Measurements from ENCODE around the gene PIGV.

The PIGV gene

DNA sequence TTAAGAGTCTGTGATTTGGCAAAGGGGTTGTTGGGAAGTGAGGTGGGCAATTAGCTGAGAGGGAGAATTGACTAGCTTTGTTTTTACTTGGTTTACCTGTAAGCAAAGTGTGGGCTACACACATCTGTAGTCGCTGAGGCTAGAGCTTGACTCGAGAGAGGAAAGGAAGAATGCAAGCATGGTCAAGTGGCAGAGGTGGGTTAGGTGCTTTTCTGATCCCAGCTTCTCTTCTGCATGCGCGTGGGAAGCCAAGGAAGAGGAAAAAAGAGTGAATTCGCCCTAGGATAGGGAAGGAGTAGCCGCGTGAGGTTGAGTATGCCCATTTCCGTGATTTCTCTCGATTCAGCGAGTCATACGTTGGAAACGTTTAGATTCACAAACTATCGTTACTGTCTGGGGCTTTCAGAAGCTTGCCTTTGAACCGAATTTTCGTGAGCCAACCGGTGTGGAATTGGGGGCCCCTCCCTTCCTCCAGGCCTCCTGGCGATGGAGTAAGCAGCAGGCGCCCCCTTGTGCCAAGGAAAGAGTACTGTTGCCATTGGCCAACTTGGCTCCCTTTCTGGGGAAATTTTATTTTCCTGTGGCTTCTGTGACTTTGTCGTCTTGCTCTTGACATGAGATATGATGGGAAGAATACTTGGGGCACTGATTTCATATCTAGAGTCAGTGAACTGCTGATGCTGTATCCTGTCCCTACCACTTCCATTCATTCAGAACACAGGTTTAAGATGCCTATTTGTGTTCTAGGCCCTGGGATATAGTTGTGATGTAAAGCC, 1.3 kb downstream of the PIGV start:
- peak overlapping the region; percentile 90 for H3K27ac ChIP-seq (ENCODE audit: extremely low read depth, low read depth, low read length)
- peaks cover 5% of the 10 kb centered on the region; the same call in 1 of the 2 replicates for H3K4me1 ChIP-seq (ENCODE audit: control insufficient read depth, insufficient read depth, low read length)
- H3K36me3 ChIP-seq (ENCODE audit: control insufficient read depth in 2 of 2, insufficient read depth in 1 of 2, low read length in 2 of 2): peaks cover 0 to 12% of the 10 kb centered on the region in 2 experiments; a peak in 2 of 3 replicates
- H3K4me3 ChIP-seq (ENCODE audit: low read depth, low read length): peak overlapping the region; percentile 75
- ChIA-PET CTCF (interaction anchor here (0.5 to 6.8 kb wide), 38 partner anchors 11 to 1291 kb away, joined by 3 to 281 read pairs (median 4); partner anchors contain the start of gene ARID1A), POLR2A (interaction anchor here (1.0 to 3.8 kb wide), 9 partner anchors 37 to 289 kb away, joined by 3 to 56 read pairs (median 7); partner anchors contain the start of genes ARID1A and ZDHHC18)
- no peaks in the 10 kb centered on the region for H3K9me3 ChIP-seq (ENCODE audit: control insufficient read depth, insufficient read depth, low read depth, low read length)
- TF ChIP-seq, protein P1, sequence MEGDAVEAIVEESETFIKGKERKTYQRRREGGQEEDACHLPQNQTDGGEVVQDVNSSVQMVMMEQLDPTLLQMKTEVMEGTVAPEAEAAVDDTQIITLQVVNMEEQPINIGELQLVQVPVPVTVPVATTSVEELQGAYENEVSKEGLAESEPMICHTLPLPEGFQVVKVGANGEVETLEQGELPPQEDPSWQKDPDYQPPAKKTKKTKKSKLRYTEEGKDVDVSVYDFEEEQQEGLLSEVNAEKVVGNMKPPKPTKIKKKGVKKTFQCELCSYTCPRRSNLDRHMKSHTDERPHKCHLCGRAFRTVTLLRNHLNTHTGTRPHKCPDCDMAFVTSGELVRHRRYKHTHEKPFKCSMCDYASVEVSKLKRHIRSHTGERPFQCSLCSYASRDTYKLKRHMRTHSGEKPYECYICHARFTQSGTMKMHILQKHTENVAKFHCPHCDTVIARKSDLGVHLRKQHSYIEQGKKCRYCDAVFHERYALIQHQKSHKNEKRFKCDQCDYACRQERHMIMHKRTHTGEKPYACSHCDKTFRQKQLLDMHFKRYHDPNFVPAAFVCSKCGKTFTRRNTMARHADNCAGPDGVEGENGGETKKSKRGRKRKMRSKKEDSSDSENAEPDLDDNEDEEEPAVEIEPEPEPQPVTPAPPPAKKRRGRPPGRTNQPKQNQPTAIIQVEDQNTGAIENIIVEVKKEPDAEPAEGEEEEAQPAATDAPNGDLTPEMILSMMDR (tag by site-specific recombination; IDR thresholded peaks at IDR 0.05): peak; percentile 93
- TF ChIP-seq ZFHX2 (tag by site-specific recombination; conservative IDR thresholded peaks at IDR 0.05) (peak; percentile 15; the same call in 1 of the 2 replicates), ZBTB20 (tag by site-specific recombination; IDR thresholded peaks at IDR 0.05) (peak; percentile 32; the same call in 1 of the 2 replicates), ZFP37 (tag by site-specific recombination; IDR thresholded peaks at IDR 0.05) (peak; percentile 42; the same call in 1 of the 2 replicates), ZNF561 (tag by site-specific recombination; IDR thresholded peaks at IDR 0.05; ENCODE audit: borderline replicate concordance) (0 out of 2 replicates have a peak, but pooled peaks have one; percentile 55), ZNF184 (tag by site-specific recombination; IDR thresholded peaks at IDR 0.05) (no peak), SP7 (tag by site-specific recombination; IDR thresholded peaks at IDR 0.05) (peak; percentile 68), ZNF292 (tag by site-specific recombination; IDR thresholded peaks at IDR 0.05; ENCODE audit: borderline replicate concordance, low read depth) (no peak), YY1 (tag by site-specific recombination; IDR thresholded peaks at IDR 0.05) (no peak), ZNF211 (tag by site-specific recombination; IDR thresholded peaks at IDR 0.05; ENCODE audit: low read depth) (no peak), ZNF501 (tag by site-specific recombination; IDR thresholded peaks at IDR 0.05) (0 out of 2 replicates have a peak, but pooled peaks have one; percentile 28), PRDM1 (tag by site-specific recombination; IDR thresholded peaks at IDR 0.05) (peak; percentile 83), ZBTB48 (tag by site-specific recombination; IDR thresholded peaks at IDR 0.05) (peak; percentile 97), ZNF324 (tag by site-specific recombination; IDR thresholded peaks at IDR 0.05) (0 out of 2 replicates have a peak, but pooled peaks have one; percentile 17), ZEB2 (tag by site-specific recombination; IDR thresholded peaks at IDR 0.05) (peak; percentile 97), MYNN (tag by site-specific recombination; IDR thresholded peaks at IDR 0.05; ENCODE audit: borderline replicate concordance) (0 out of 2 replicates have a peak, but pooled peaks have one; percentile 10), ZNF654 (tag by site-specific recombination; IDR thresholded peaks at IDR 0.05; ENCODE audit: low read depth) (peak; percentile 96), ZNF19 (tag by site-specific recombination; IDR thresholded peaks at IDR 0.05; ENCODE audit: low read depth) (no peak), KLF1 (tag by site-specific recombination; IDR thresholded peaks at IDR 0.05) (peak; percentile 68), ZNF157 (tag by site-specific recombination; IDR thresholded peaks at IDR 0.05) (no peak), ZNF394 (tag by site-specific recombination; IDR thresholded peaks at IDR 0.05; ENCODE audit: borderline replicate concordance) (peak; percentile 92), ZNF670 (tag by site-specific recombination; IDR thresholded peaks at IDR 0.05; ENCODE audit: low read depth) (no peak)
- TF ChIP-seq, protein P2, sequence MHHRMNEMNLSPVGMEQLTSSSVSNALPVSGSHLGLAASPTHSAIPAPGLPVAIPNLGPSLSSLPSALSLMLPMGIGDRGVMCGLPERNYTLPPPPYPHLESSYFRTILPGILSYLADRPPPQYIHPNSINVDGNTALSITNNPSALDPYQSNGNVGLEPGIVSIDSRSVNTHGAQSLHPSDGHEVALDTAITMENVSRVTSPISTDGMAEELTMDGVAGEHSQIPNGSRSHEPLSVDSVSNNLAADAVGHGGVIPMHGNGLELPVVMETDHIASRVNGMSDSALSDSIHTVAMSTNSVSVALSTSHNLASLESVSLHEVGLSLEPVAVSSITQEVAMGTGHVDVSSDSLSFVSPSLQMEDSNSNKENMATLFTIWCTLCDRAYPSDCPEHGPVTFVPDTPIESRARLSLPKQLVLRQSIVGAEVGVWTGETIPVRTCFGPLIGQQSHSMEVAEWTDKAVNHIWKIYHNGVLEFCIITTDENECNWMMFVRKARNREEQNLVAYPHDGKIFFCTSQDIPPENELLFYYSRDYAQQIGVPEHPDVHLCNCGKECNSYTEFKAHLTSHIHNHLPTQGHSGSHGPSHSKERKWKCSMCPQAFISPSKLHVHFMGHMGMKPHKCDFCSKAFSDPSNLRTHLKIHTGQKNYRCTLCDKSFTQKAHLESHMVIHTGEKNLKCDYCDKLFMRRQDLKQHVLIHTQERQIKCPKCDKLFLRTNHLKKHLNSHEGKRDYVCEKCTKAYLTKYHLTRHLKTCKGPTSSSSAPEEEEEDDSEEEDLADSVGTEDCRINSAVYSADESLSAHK (tag by site-specific recombination; IDR thresholded peaks at IDR 0.05): peak; percentile 54; the same call in 1 of the 2 replicates
- TF ChIP-seq, protein P3, sequence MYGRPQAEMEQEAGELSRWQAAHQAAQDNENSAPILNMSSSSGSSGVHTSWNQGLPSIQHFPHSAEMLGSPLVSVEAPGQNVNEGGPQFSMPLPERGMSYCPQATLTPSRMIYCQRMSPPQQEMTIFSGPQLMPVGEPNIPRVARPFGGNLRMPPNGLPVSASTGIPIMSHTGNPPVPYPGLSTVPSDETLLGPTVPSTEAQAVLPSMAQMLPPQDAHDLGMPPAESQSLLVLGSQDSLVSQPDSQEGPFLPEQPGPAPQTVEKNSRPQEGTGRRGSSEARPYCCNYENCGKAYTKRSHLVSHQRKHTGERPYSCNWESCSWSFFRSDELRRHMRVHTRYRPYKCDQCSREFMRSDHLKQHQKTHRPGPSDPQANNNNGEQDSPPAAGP (tag by site-specific recombination; IDR thresholded peaks at IDR 0.05): peak; percentile 27; the same call in 1 of the 2 replicates
- TF ChIP-seq, protein P4, sequence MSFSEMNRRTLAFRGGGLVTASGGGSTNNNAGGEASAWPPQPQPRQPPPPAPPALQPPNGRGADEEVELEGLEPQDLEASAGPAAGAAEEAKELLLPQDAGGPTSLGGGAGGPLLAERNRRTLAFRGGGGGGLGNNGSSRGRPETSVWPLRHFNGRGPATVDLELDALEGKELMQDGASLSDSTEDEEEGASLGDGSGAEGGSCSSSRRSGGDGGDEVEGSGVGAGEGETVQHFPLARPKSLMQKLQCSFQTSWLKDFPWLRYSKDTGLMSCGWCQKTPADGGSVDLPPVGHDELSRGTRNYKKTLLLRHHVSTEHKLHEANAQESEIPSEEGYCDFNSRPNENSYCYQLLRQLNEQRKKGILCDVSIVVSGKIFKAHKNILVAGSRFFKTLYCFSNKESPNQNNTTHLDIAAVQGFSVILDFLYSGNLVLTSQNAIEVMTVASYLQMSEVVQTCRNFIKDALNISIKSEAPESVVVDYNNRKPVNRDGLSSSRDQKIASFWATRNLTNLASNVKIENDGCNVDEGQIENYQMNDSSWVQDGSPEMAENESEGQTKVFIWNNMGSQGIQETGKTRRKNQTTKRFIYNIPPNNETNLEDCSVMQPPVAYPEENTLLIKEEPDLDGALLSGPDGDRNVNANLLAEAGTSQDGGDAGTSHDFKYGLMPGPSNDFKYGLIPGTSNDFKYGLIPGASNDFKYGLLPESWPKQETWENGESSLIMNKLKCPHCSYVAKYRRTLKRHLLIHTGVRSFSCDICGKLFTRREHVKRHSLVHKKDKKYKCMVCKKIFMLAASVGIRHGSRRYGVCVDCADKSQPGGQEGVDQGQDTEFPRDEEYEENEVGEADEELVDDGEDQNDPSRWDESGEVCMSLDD (tag by site-specific recombination; IDR thresholded peaks at IDR 0.05): peak; percentile 72; the same call in 1 of the 2 replicates
- TF ChIP-seq, protein P5, sequence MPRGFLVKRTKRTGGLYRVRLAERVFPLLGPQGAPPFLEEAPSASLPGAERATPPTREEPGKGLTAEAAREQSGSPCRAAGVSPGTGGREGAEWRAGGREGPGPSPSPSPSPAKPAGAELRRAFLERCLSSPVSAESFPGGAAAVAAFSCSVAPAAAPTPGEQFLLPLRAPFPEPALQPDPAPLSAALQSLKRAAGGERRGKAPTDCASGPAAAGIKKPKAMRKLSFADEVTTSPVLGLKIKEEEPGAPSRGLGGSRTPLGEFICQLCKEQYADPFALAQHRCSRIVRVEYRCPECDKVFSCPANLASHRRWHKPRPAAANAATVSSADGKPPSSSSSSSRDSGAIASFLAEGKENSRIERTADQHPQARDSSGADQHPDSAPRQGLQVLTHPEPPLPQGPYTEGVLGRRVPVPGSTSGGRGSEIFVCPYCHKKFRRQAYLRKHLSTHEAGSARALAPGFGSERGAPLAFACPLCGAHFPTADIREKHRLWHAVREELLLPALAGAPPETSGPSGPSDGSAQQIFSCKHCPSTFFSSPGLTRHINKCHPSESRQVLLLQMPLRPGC (tag by site-specific recombination; IDR thresholded peaks at IDR 0.05): 0 out of 2 replicates have a peak, but pooled peaks have one; percentile 23
